ENCODE results near the gene FAM117B.

DNA sequence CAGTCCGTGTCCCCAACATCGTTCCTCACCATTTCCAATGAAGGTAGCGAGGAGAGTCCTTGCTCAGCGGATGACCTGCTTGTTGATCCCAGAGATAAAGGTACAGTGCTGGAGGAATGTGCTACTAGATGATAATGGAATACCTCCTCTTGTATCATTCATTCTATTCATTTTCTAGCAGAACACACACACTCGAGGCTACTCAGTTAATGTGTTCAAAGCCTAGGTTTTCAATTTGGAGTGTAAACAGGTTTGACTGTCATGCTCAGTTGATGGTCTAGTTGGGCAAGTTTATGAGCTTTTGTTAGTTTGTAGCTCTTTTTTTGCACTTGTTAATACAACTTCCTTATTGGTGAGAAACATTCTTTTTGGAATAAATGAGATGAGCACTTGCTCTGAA lies 122.6 kb downstream of the FAM117B start:
- TF ChIP-seq MAX (IDR thresholded peaks at IDR 0.05) (no peak), SIN3A (IDR thresholded peaks at IDR 0.05; ENCODE audit: low read depth) (no peak)
- TF ChIP-seq, protein P1, sequence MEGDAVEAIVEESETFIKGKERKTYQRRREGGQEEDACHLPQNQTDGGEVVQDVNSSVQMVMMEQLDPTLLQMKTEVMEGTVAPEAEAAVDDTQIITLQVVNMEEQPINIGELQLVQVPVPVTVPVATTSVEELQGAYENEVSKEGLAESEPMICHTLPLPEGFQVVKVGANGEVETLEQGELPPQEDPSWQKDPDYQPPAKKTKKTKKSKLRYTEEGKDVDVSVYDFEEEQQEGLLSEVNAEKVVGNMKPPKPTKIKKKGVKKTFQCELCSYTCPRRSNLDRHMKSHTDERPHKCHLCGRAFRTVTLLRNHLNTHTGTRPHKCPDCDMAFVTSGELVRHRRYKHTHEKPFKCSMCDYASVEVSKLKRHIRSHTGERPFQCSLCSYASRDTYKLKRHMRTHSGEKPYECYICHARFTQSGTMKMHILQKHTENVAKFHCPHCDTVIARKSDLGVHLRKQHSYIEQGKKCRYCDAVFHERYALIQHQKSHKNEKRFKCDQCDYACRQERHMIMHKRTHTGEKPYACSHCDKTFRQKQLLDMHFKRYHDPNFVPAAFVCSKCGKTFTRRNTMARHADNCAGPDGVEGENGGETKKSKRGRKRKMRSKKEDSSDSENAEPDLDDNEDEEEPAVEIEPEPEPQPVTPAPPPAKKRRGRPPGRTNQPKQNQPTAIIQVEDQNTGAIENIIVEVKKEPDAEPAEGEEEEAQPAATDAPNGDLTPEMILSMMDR (IDR thresholded peaks at IDR 0.05 in 2 of 3, conservative IDR thresholded peaks at IDR 0.05 in 1 of 3; ENCODE audit: borderline replicate concordance in 1 of 3, insufficient read depth in 1 of 3, low read depth in 2 of 3, low read length in 2 of 3) = no peak
